Forelimb muscle (tissue), 1 donor: Measurements from ENCODE around the gene ADSL. TPM values are rescaled to one million over a fixed set of nuclear protein-coding genes. Genes with fewer than 3 reads are reported as not detected.

ENCODE experiments used
- DNase-seq: peaks from one replicate; pipeline ENCODE4 v3.0.0-alpha.2; 2013; ENCODE audit warnings: low read depth
- polyA plus RNA-seq: library from polyadenylated mRNA; unstranded; fragments of 120-200 nt; gene quantifications from one replicate; pipeline ENCODE4 v1.2.1, GENCODE V29; 2013; ENCODE audit not compliant: insufficient read length

The ADSL gene
- polyA plus RNA-seq, 1 donor = 219 TPM

GRCh38 chr22:40404251-40405177, 58.2 kb downstream of the ADSL start:
- DNase-seq = no peak

DNA sequence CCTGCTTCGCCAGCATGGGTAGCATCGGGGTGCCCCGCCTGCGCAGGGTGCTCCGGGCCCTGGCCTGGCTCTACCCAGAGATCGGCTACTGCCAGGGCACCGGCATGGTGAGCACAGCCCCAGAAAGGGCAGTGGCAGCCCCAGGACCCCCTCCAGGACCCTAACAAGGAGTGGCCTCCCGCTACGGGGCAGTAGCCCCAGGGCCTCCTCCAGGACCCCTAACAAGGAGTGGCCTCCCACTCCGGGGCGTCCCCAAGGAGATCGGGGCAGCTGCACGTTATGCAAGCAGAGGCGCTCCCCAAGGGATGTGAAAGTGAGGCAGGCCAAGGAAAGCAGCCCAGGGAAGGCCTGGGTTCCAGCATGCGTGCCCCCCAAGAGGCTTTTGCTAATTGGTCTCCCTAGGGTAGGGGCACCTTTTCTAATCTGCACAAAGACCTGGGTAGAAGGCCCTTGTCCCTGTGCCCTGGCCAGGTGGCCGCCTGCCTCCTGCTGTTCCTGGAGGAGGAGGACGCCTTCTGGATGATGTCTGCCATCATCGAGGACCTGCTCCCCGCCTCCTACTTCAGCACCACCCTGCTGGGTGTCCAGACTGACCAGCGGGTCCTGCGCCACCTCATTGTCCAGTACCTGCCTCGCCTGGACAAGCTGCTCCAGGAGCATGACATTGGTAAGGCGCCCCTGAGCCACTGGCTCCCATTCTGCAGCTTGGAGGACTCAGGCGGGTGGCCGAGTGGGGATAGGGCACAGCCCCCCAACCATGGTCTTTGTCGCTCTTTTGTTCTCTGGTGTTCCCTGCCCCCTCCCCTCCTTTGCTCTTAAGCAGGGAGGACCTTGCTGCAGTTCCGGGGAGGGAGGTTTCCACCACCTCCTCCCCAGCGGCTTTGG, 59.1 kb downstream of the ADSL start:
- DNase-seq = no peak

GRCh38 chr22:40406063-40406890, 60.0 kb downstream of the ADSL start:
- DNase-seq = no peak

- DNase-seq = no peak
Measured at GRCh38 chr22:40407021-40407761, 60.9 kb downstream of the ADSL start.

DNA sequence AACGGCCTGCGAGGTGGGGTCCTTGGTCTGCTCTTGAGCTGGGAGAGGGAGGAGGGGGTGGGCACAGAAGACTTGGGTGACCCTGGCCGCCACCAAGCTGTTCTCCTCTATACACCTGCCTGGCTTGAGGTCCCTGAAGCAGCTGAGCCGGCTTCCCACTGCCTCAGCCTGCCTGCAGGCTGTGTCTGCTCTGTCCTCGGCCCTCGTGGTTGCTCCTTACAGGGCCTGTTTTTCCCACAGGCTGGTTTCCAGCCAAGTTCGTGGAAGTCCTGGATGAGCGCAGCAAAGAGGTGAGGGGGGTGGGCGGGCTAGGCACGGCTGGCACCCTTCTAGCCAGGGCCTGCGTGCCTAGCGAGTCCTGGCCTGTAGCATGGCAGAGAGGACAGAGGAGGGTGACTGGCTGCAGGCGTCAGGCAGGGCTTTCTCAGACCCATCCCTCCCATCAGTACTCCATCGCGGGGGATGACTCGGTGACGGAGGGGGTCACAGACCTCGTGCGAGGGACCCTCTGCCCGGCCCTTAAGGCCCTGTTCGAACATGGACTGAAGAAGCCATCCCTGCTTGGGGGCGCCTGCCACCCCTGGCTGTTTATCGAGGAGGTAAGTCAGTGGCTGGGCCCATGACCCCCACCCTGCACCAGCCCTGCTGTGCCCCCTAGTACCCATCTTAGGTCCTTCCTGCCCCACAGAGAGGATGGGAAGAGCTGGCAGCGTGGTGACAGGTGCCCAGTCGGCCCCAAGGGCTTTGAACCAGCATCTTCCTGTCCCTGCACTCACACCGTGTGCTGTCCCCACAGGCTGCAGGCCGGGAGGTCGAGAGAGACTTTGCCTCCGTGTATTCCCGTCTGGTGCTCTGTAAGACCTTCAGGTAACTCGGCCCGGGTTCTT, 61.8 kb downstream of the ADSL start:
- DNase-seq = no peak

GRCh38 chr22:40408718-40409612, 62.7 kb downstream of the ADSL start:
- DNase-seq = no peak

- no peak for DNase-seq
Measured at GRCh38 chr22:40409613-40410113, 63.4 kb downstream of the ADSL start.

- no peak for DNase-seq
Measured at GRCh38 chr22:40410272-40410671, 64.0 kb downstream of the ADSL start.

DNA sequence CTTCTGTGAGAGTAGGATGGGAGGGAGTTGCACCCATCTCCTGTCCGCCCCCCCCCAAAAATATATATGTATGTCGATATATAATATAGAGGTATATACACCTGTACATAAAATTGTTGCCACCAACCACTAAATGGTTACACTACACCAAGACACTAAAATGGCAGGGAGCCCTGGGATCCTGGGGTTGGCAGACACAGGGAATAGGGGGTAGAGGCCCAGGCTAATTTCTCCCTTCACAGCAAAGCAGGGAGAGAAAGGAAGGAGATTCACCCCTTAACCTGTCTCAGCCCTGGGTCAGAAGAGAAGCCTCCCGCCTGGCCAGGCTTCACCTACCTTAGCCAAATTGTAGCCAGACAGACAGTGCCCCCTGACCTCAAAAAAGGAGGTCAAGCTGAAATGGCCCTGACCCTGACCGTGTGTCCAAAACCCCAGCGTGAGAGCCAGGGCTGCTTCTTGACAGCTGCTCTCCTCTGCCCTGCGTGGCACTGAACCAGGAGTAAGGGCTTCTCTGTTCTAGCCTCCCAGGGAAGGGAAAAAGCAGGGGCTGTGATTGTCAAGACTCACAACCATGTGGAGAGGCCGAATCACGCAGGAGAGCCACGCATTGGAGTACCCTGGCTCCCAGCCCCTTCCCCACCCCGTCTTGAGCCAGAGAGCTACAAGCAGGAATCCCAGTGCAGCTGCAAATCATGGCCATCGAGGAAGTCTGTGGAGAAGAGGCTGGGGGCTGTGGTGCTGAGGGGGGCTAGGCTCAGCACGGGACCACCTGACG, 64.6 kb downstream of the ADSL start:
- no peak for DNase-seq

GRCh38 chr22:40411506-40411861, 65.2 kb downstream of the ADSL start:
- no peak for DNase-seq

DNA sequence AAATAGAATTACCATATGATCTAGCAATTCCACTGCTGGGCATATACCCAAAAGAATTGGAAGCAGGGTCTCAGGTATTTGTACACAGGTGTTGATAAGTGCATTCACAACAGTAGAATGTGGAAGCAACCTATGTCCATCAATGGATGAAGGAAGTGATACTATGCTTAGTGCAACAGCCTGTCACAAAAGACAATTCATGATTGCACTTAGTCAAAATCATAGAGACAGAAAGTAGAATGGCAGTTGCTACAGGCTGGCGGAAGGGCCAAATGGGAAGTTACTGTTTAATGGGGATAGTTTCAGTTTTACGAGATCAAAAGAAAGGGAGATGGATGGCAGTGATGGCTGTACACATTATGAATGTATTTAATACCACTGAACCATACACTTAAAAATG, 66.1 kb downstream of the ADSL start:
- no peak for DNase-seq

GRCh38 chr22:40413873-40414272, 67.6 kb downstream of the ADSL start:
- DNase-seq = no peak

GRCh38 chr22:40414311-40414710, 68.0 kb downstream of the ADSL start:
- no peak for DNase-seq

DNA sequence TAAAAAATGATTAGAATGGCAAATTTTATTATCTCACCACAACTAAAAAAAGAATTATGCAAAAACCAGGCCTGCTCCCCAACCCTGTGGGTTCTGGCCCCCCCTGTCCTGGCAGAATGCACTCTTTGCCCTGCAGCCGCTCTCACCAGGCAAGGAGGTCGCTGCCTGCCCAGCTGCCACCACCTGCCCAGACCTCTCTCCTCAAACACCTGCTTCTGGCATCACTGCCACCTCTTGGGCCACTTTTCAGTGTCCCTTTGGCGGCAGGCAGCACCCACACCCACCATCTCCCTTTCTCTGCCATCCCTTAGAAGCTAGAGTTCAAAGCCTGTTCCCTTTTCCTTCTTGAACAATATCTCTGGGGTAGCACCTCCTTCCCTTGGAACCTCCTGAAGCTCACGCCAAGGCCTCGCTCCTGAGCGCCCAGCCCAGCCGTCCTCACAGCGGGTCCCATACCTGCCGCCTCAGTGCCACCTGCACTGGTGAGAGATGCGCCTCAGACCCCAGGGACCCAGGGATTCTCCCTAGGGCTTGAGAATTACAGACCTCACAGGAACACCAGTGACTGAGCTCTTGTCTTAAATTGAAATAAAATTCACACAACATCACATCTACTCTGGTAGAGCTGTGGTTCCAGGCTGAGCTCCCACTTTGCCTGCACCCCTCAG, 68.7 kb downstream of the ADSL start:
- DNase-seq = no peak

- DNase-seq = no peak
Measured at GRCh38 chr22:40415531-40416266, 69.4 kb downstream of the ADSL start.

- no peak for DNase-seq
Measured at GRCh38 chr22:40416267-40416570, 69.9 kb downstream of the ADSL start.

- DNase-seq = no peak
Measured at GRCh38 chr22:40416636-40417035, 70.3 kb downstream of the ADSL start.
